Measurements from ENCODE around the gene ZC3H18.

ZC3H18 gene

GRCh38 chr16:88568710-88569613 is 1.2 kb upstream of the ZC3H18 start:
- DNase-seq = no peak

GRCh38 chr16:88569614-88569984 is 604 bp upstream of the ZC3H18 start:
- Mint-ChIP-seq H3K4me1 (peaks cover 36% of the 10 kb centered on the region), H3K27me3 (ENCODE audit: low read depth, poor library complexity) (peaks cover 3% of the 10 kb centered on the region), H3K27ac (no peak overlapping the region), H3K4me3 (peak overlapping the region; percentile 87), H3K9me3 (no peaks in the 10 kb centered on the region), H3K36me3 (ENCODE audit: low read depth) (peaks cover 15% of the 10 kb centered on the region)
- TF ChIP-seq CTCF (IDR thresholded peaks at IDR 0.05) = no peak
- DNase-seq = no peak

More at GRCh38 chr16:88568710-88569613, 1.2 kb upstream of the ZC3H18 start:
- Mint-ChIP-seq H3K27me3 (ENCODE audit: low read depth, poor library complexity) (peaks cover 6% of the 10 kb centered on the region), H3K36me3 (ENCODE audit: low read depth) (peaks cover 14% of the 10 kb centered on the region), H3K27ac (no peak overlapping the region), H3K9me3 (no peaks in the 10 kb centered on the region), H3K4me3 (peak overlapping the region; percentile 87), H3K4me1 (peaks cover 36% of the 10 kb centered on the region)
- TF ChIP-seq CTCF (IDR thresholded peaks at IDR 0.05) = no peak

GRCh38 chr16:88570691-88571092 is 489 bp downstream of the ZC3H18 start:
- TF ChIP-seq CTCF (IDR thresholded peaks at IDR 0.05) = no peak

GRCh38 chr16:88575251-88575650 is 5.0 kb downstream of the ZC3H18 start:
- DNase-seq = no peak
- Mint-ChIP-seq H3K27me3 (ENCODE audit: low read depth, poor library complexity) (no peaks in the 10 kb centered on the region), H3K36me3 (ENCODE audit: low read depth) (peaks cover 48% of the 10 kb centered on the region), H3K9me3 (no peaks in the 10 kb centered on the region), H3K4me3 (no peak overlapping the region), H3K27ac (peak overlapping the region; percentile 79), H3K4me1 (peaks cover 17% of the 10 kb centered on the region)
- no peak for TF ChIP-seq CTCF (IDR thresholded peaks at IDR 0.05)

More at GRCh38 chr16:88570691-88571092, 489 bp downstream of the ZC3H18 start:
- H3K36me3 Mint-ChIP-seq (ENCODE audit: low read depth) = peaks cover 18% of the 10 kb centered on the region
- peaks cover 3% of the 10 kb centered on the region for H3K27me3 Mint-ChIP-seq (ENCODE audit: low read depth, poor library complexity)
- no peaks in the 10 kb centered on the region for H3K9me3 Mint-ChIP-seq
- H3K4me1 Mint-ChIP-seq = peaks cover 34% of the 10 kb centered on the region
- H3K4me3 Mint-ChIP-seq = peak overlapping the region; percentile 91
- no peak for DNase-seq
- peak overlapping the region; percentile 45 for H3K27ac Mint-ChIP-seq

- peaks cover 53% of the 10 kb centered on the region for H3K36me3 Mint-ChIP-seq (ENCODE audit: low read depth)
- H3K27me3 Mint-ChIP-seq (ENCODE audit: low read depth, poor library complexity) = no peaks in the 10 kb centered on the region
- no peak overlapping the region for H3K4me3 Mint-ChIP-seq
- TF ChIP-seq CTCF (IDR thresholded peaks at IDR 0.05) = no peak
- DNase-seq = no peak
- H3K9me3 Mint-ChIP-seq = no peaks in the 10 kb centered on the region
- peaks cover 12% of the 10 kb centered on the region for H3K4me1 Mint-ChIP-seq
- H3K27ac Mint-ChIP-seq = no peak overlapping the region
Measured at GRCh38 chr16:88576307-88576706, 6.1 kb downstream of the ZC3H18 start.

- TF ChIP-seq CTCF (IDR thresholded peaks at IDR 0.05) = no peak
- H3K36me3 Mint-ChIP-seq (ENCODE audit: low read depth) = peaks cover 56% of the 10 kb centered on the region
- H3K27ac Mint-ChIP-seq = no peak overlapping the region
- no peak for DNase-seq
- no peaks in the 10 kb centered on the region for H3K9me3 Mint-ChIP-seq
- H3K4me1 Mint-ChIP-seq = peaks cover 3% of the 10 kb centered on the region
- no peak overlapping the region for H3K4me3 Mint-ChIP-seq
- H3K27me3 Mint-ChIP-seq (ENCODE audit: low read depth, poor library complexity) = no peaks in the 10 kb centered on the region
Measured at GRCh38 chr16:88577166-88577565, 7.0 kb downstream of the ZC3H18 start.

All from nephron progenitor cell (in vitro differentiated cells).